Thymus (tissue), 11 donors: ENCODE measurements around the gene CHSY1. TPM values are rescaled to one million over a fixed set of nuclear protein-coding genes. Genes with fewer than 3 reads are reported as not detected.

Experiments
- DNase-seq, 9 donors: peaks; one replicate each; pipeline ENCODE4 v3.0.0-alpha.2; 2013; ENCODE audit warnings: low spot score in 9 of 9, low read depth in 6 of 9, missing footprints in 1 of 9
- H3K27ac ChIP-seq, 2 donors: one replicate each; pipeline ENCODE4 v1.5.1; 2013; ENCODE audit warnings: control low read depth in 1 of 2, low read depth in 1 of 2, low read length in 1 of 2, mild to moderate bottlenecking in 1 of 2, moderate library complexity in 1 of 2
- H3K27me3 ChIP-seq, 2 donors: one replicate each; pipeline ENCODE4 v1.5.1; 2013; ENCODE audit warnings: low read length in 1 of 2; ENCODE audit not compliant: control insufficient read depth in 2 of 2, insufficient read depth in 1 of 2
- H3K36me3 ChIP-seq, 2 donors: one replicate each; pipeline ENCODE4 v1.5.1; 2013; ENCODE audit warnings: low read length in 1 of 2, mild to moderate bottlenecking in 1 of 2, moderate library complexity in 1 of 2; ENCODE audit not compliant: control insufficient read depth in 2 of 2, insufficient read depth in 2 of 2
- H3K4me1 ChIP-seq, 2 donors: one replicate each; pipeline ENCODE4 v1.5.1; 2013; ENCODE audit warnings: low read length in 2 of 2; ENCODE audit not compliant: control insufficient read depth in 2 of 2, insufficient read depth in 2 of 2
- H3K4me3 ChIP-seq, 2 donors: one replicate each; pipeline ENCODE4 v1.5.1; 2013; ENCODE audit warnings: low read length in 2 of 2, control low read depth in 1 of 2, mild to moderate bottlenecking in 1 of 2
- H3K9me3 ChIP-seq, 2 donors: one replicate each; pipeline ENCODE4 v1.5.1; 2013; ENCODE audit warnings: low read length in 1 of 2, mild to moderate bottlenecking in 1 of 2; ENCODE audit not compliant: control insufficient read depth in 2 of 2, insufficient read depth in 1 of 2
- WGBS: extraction: QIAGEN DNeasy Blood & Tissue Kit; methylation state at CpG from one replicate; pipeline ENCODE4 v1.1.7; 2013; 5-methylcytosine and 5-hydroxymethylcytosine counted together
- polyA plus RNA-seq: library from polyadenylated mRNA; stranded (reverse); fragments of 200-250 nt; gene quantifications from one replicate; pipeline ENCODE4 v1.2.3, GENCODE V29; 2013
- total RNA-seq: library from RNA; stranded (reverse); fragments of 120-200 nt; gene quantifications from one replicate; pipeline ENCODE4 v1.2.4, GENCODE V29; 2013
- donor health status: healthy.

The CHSY1 gene
- total and polyA plus RNA-seq, 2 donors: 13.1 to 14.9 TPM

GRCh38 chr15:101150723-101151040 is 101.2 kb downstream of the CHSY1 start:
- no peak for DNase-seq
- H3K36me3 ChIP-seq: no peaks in the 10 kb centered on the region
- H3K9me3 ChIP-seq: no peaks in the 10 kb centered on the region
- no peaks in the 10 kb centered on the region for H3K27me3 ChIP-seq
- no peak overlapping the region for H3K27ac ChIP-seq
- H3K4me3 ChIP-seq: no peak overlapping the region
- 88% methylated on average over 7 of the region's 7 CpGs for WGBS
- peaks cover 0 to 11% of the 10 kb centered on the region in 2 donors for H3K4me1 ChIP-seq

- peaks cover 0 to 11% of the 10 kb centered on the region in 2 donors for H3K4me1 ChIP-seq
- H3K4me3 ChIP-seq: no peak overlapping the region
- H3K27ac ChIP-seq: no peak overlapping the region
- no peaks in the 10 kb centered on the region for H3K9me3 ChIP-seq
- H3K27me3 ChIP-seq: no peaks in the 10 kb centered on the region
- DNase-seq: no peak
- 94% methylated on average over 27 of the region's 27 CpGs for WGBS
- H3K36me3 ChIP-seq: no peaks in the 10 kb centered on the region
Measured at GRCh38 chr15:101149864-101150722, 101.8 kb downstream of the CHSY1 start.

DNA sequence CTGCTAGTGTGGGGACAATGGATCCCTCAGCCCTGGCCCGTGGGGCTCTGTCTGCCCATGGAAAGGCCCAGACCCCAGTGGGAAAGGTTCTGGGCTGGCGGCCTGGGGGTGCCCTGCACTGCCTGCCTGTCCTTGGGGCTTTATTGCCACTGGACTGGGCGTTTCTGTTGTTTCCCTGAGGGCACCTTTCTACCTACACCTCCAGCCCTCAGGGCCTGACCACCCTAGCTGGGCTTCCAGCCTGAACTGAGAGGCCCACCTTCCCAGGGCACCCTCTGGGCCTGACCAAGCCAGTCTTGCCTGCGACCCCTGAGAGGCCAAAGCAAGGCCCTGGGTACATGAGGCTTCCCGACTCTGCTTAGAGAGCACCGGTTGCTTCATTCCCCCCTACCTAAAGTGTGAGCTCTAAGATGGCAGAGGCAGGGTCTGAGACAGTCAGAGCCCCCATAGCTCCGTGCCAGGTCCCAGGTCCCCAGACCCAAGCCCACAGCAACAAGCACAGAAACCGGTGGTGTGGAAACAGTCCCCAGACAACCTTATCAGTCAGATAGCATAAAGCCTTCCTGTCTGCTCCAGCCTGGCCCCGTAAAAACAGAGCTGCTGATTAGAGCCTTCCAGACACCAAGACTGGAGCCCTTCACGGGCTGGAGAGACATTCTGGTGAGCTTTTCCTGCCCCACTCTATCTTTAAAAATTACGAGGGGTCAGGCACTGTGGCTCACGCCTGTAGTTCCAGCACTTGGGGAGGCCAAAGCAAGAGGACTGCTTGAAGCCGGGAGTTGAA is 102.8 kb downstream of the CHSY1 start:
- no peak for DNase-seq

DNA sequence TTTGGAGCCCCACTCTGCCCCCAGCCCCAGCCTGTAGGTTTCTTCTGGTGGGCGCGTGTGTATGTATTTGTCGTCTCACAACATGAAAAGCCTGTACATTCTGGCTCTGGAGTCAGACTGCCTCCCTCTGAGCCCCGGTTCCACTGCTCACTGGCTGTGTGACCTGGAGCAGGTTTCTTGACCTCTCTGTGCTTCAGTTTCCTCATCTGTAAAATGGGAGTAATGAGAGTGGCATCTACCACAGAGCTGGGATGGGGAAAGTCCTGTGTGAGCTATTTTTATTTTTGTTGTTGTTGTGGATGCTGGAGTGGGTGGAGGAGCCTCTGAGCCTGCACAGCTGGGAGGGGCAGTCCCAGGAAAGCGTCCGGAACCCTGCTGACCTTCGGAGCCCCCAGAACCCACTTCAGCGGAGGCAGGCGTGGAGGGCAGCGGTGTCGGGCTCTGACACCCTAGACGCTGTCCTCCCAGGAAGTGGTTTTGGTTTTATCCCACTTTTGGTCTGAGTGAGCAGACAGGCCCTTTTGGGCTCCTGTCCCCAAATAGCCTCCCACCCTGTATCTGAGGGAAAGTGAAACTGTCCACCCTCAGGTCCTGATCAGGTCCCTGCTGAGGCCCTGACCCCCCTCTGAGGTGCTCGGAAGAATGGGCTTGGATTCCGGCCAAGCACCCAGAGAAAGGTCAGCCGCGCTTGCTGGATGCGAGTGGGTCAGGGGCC is 103.5 kb downstream of the CHSY1 start:
- Histone ChIP-seq H3K27me3 (no peaks in the 10 kb centered on the region), H3K4me3 (no peak overlapping the region), H3K9me3 (no peaks in the 10 kb centered on the region), H3K36me3 (no peaks in the 10 kb centered on the region), H3K27ac (no peak overlapping the region), H3K4me1 (peaks cover 0 to 11% of the 10 kb centered on the region in 2 donors)
- DNase-seq: no peak
- WGBS: 86% methylated on average over 17 of the region's 17 CpGs

More for the DNA sequence above, 102.8 kb downstream of the CHSY1 start:
- Histone ChIP-seq H3K4me3 (no peak overlapping the region), H3K4me1 (peaks cover 0 to 11% of the 10 kb centered on the region in 2 donors), H3K27me3 (no peaks in the 10 kb centered on the region), H3K36me3 (no peaks in the 10 kb centered on the region), H3K9me3 (no peaks in the 10 kb centered on the region), H3K27ac (no peak overlapping the region)
- 82% methylated on average over 13 of the region's 13 CpGs for WGBS

GRCh38 chr15:101147181-101147580 is 104.7 kb downstream of the CHSY1 start:
- Histone ChIP-seq H3K4me3 (no peak overlapping the region), H3K9me3 (no peaks in the 10 kb centered on the region), H3K27ac (no peak overlapping the region), H3K27me3 (no peaks in the 10 kb centered on the region), H3K36me3 (no peaks in the 10 kb centered on the region), H3K4me1 (peaks cover 0 to 11% of the 10 kb centered on the region in 2 donors)
- DNase-seq: no peak
- 80% methylated on average over 5 of the region's 5 CpGs for WGBS

- Histone ChIP-seq H3K4me1 (peaks cover 0 to 8% of the 10 kb centered on the region in 2 donors), H3K27ac (no peak overlapping the region), H3K9me3 (no peaks in the 10 kb centered on the region), H3K27me3 (no peaks in the 10 kb centered on the region), H3K4me3 (no peak overlapping the region), H3K36me3 (no peaks in the 10 kb centered on the region)
- 96% methylated on average over 8 of the region's 8 CpGs for WGBS
- DNase-seq: no peak
Measured at GRCh38 chr15:101146118-101146702, 105.6 kb downstream of the CHSY1 start.

DNA sequence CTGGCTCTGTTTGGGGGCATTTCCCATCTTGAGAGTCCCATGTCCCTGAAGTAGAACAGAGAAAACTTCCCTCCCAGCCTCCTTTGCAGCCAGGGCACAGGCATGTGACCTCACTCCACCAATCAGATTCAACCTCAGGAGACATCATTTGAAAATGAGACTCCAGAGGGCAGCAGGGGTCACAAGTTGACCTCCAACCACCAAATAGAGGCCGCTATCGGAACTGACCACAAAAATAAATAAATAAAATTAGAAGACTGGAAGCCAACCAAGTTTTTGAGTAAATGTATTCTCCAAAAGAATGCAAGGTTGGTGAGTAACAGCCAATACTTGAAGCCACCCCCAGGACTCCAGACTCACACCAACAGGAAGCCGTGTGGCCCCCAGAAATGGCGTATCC is 106.5 kb downstream of the CHSY1 start:
- no peaks in the 10 kb centered on the region for H3K27me3 ChIP-seq
- H3K27ac ChIP-seq: no peak overlapping the region
- H3K4me3 ChIP-seq: no peak overlapping the region
- H3K36me3 ChIP-seq: no peaks in the 10 kb centered on the region
- 97% methylated on average over 4 of the region's 4 CpGs for WGBS
- H3K4me1 ChIP-seq: peaks cover 0 to 6% of the 10 kb centered on the region in 2 donors
- H3K9me3 ChIP-seq: no peaks in the 10 kb centered on the region
- no peak for DNase-seq

DNA sequence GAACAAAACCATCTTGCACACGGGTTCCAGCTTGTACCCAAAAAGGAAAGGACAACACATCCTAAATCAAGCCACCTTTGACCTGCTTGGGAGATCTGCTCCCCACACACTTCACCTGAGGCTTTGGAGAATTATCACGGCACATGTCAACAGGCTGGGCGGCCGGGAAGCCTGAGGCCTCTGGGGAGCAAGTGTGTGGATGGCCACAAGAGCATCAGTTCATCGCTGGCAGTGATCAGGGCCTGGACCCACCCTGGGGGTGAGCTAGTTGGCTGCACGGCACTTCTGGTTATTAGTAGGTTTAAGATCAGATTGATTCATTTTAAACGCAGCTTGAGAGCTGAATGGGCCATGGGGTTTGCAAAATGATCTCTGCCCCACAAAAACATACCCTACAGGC is 108.5 kb downstream of the CHSY1 start:
- H3K9me3 ChIP-seq: no peaks in the 10 kb centered on the region
- H3K4me3 ChIP-seq: no peak overlapping the region
- H3K36me3 ChIP-seq: no peaks in the 10 kb centered on the region
- 93% methylated on average over 7 of the region's 7 CpGs for WGBS
- DNase-seq: no peak
- H3K27me3 ChIP-seq: no peaks in the 10 kb centered on the region
- no peak overlapping the region for H3K27ac ChIP-seq
- peaks cover 0 to 1% of the 10 kb centered on the region in 2 donors for H3K4me1 ChIP-seq
